Central memory CD4-positive, alpha-beta T cell (primary cell): Measurements from ENCODE around the gene SLC17A2.

Experiments
- DNase-seq: peaks from one replicate; pipeline ENCODE4 v3.0.0; 2022
- total RNA-seq, 3 experiments: gene quantifications; one replicate each; lab custom pipeline; 2026; lab: John Stamatoyannopoulos, UW

SLC17A2 gene
- 0 reads per million in 3 experiments for total RNA-seq

DNA sequence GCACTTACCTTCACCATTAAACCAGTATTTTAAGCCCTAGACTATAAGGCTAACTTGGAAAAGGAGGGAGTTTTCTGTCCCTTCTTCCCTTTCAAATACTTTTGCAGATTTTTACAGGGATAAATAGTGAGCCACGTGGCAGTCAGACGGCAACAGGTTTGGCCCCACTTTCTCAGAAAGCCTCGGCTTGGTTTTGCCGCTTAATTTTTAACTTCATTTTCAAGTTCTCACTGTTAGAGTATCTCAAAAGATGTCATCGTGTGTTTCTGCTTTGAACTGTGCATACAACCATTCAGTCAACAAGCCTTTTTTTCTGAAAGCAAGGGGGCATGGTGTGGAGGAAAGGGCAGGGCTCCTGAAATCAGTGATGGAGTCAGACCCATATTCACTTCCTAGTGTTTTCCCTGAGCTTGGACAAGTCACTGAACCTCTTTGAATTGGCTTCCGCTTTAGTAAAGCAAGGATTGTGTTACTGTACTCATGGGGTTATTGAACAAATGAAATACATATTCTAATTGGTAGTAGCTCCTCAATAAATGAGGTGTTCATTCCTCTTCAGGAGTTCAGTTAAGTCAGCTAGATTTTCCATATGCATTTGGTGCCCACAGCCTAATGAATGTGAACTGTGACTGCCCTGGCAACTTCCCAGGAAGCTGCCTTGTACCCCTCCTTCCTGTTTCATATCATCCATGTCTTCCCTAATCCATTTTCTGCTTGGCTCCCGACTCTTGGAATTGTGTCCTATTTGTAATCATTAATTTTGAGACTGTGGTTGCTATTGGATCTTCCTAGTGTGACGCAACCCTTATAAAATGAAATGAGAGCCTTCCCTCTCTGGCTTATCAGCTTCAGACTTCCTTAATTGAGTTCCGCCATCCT, at the start of gene SLC17A2:
SLC17A2 (minus strand) TSS at position 160 of the 879 bp plus-strand sequence. CDS start 4,895 bp downstream, outside the sequence.
- DNase-seq, result no peak

GRCh38 chr6:25975923-25976560, 45.6 kb upstream of the SLC17A2 start:
- DNase-seq, result no peak

- no peak for DNase-seq
Measured at GRCh38 chr6:25973923-25974555, 43.5 kb upstream of the SLC17A2 start.

- no peak for DNase-seq
Measured at GRCh38 chr6:25972902-25973301, 42.4 kb upstream of the SLC17A2 start.

GRCh38 chr6:25972128-25972527, 41.6 kb upstream of the SLC17A2 start:
- DNase-seq, result no peak

- no peak for DNase-seq
Measured at GRCh38 chr6:25971187-25971821, 40.8 kb upstream of the SLC17A2 start.

GRCh38 chr6:25968769-25969168, 38.3 kb upstream of the SLC17A2 start:
- no peak for DNase-seq

DNA sequence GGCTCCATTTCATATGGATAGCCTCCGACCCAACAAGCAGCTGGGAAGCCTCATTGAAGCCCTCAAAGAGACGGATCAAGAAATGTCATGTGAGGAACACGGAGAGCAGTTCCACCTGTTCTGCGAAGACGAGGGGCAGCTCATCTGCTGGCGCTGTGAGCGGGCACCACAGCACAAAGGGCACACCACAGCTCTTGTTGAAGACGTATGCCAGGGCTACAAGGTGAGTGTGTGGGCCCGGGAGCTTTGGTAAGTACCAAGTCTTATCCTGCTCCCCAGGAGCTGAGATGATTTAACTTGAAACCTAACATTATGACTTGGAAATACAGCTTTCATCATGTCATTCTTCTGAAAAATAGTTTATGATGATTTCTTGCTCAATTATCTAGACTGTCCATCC, 36.2 kb upstream of the SLC17A2 start:
- DNase-seq, result no peak

DNA sequence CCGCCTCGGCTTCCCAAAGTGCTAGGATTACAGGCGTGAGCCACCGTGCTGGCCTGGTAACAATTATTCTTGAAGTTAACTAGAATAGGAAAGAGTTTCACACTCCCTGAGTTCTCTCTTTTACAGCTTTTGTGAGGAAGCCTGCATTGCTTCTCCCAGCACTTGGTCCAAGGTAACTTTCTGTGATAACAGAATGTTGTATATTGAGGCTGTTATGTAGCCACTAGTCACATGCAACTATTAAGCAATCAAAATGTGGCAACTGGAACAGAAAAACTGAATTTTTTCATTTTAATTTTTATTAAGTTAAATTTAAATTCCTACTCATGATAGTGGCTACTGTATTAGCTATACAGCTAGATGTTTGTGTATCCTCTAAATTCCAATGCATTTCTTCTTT, 34.6 kb upstream of the SLC17A2 start:
- DNase-seq, result no peak

GRCh38 chr6:25963426-25964123, 33.1 kb upstream of the SLC17A2 start:
- no peak for DNase-seq

GRCh38 chr6:25962149-25963127, 31.9 kb upstream of the SLC17A2 start, which contains the start of gene TRIM38:
Gene TRIM38, plus strand, starts transcription at chr6:25962802. Its CDS starts 3,721 bp downstream, at chr6:25966523.
- DNase-seq, result peak; percentile 88

DNA sequence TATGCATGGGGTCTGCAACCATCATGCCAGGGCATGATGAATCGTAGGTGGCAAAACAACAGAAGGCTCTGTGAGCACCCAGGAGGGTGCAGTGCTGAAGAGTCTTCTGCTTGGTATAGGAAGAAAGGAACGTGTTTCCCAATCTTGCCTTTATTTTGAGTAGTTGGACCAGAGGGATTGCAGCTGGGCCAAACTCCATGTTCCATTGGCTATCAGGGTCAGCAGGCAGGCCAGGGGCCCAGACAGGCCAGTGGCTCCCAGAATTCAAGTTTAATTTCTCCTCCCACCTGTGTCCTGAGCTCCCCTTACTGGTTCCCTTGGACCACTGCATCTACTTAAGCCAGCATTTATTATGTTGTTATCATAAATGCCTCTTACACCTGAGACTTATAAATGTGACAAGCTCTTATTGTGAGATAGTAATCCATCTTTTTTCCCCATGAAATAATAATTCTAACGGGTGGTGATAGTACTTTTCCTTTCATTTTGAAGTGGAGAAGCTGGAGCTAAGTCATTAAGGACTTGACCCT, 31.2 kb upstream of the SLC17A2 start:
- DNase-seq, result no peak

DNA sequence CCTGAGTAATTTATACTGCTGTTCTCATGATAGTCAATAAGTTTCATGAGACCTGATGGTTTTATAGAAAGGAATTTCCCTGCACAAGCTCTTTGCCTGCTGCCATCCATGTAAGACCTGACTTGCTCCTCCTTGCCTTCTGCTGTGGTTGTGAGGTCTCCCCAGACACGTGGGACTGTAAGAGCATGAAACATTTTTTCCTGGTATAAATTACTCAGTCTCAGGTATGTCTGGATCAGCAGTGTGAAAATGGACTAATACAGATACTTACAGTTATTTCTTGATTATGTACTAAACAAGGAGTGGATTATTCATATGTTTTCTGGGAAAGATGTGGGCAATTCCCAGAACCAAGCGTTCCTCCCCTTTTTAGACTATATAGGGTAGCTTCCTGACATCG, 30.2 kb upstream of the SLC17A2 start:
- no peak for DNase-seq

- no peak for DNase-seq
Measured at GRCh38 chr6:25959890-25960536, 29.5 kb upstream of the SLC17A2 start.

DNA sequence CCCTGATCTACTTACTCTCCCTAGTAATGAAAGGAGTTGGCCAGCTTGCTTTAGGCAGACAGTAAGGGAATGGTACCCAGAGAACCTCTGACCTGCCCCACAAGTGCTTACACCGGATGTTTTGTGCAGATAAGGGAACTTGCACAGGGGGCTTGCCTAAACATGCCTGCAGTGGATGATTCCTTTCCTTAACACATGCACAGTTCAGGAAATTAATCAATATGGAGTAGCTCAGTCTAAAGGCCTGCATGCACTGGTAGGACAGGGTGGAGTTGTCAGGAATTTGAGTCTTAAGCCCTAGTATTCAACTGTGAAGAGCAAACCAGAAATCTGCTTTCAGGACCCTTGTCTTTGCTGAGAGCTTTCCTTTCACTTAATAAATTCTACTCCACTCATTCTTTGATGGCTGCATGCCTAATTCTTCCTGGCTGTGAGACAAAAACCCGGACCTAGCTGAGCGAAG, 28.2 kb upstream of the SLC17A2 start:
- DNase-seq, result no peak

- no peak for DNase-seq
Measured at GRCh38 chr6:25956226-25956625, 25.7 kb upstream of the SLC17A2 start.

- no peak for DNase-seq
Measured at GRCh38 chr6:25954756-25955155, 24.3 kb upstream of the SLC17A2 start.

DNA sequence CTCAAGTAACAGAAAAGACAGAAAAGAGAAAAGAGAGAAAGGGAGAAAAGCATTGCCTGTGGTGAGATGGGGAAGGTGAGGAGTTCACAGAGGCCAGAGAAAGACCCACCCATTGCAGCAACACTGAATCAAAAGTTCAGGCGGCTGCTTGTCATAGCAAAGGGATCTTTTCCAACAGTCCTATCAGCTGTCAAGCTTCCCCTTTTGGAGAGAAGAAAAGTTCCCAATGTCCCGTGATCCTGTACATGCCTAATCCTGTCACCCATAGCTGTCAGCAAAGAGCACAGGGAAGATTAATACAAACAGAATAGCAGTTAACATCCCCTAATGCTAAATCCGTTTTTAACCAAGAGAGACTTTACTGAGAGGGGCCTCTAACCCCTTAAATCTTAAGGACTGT, 23.2 kb upstream of the SLC17A2 start:
- DNase-seq, result no peak

DNA sequence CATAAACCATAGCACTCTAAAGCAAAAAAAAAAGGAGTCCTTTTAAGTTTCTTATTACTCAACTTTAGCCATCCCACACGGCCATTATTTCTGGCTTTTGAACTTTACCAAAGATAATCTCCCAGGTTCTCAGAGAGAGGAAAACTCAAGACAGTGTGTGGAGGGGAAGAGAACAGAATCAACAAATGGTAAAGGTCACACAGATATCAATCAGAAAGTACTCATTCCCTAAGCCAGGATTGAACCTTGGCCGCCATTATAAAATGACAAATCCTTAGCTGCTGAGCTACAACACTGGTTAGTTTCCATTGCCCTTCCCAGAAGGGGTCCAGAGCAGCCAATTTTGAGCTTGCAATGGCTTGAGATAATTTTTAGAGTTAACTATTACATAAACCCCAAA, 22.0 kb upstream of the SLC17A2 start:
- no peak for DNase-seq
